ENCODE measurements around the gene CCR5.

DNA sequence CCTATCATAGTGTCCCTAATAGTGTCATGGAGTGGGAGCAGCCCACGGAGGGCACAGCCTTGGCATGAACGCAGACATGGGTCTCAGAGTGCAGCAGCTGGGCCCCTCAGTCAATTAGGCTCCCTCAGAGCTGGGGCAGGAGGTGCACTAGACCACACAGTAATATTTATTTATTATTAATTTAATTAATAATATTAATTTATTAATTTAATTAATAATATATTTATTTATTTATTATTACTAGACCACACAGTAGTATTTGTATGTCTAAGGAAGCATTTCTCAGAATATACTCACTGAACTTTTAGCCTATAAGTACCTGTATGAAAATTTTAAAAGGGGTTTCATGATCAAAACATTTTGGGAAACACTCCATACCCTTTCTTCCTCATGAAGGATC lies 30.8 kb downstream of the CCR5 start:
- no peak for TF ChIP-seq EZH2 (optimal IDR thresholded peaks at IDR 0.05; ENCODE audit: low read depth, low read length)
- TF ChIP-seq, protein P1, sequence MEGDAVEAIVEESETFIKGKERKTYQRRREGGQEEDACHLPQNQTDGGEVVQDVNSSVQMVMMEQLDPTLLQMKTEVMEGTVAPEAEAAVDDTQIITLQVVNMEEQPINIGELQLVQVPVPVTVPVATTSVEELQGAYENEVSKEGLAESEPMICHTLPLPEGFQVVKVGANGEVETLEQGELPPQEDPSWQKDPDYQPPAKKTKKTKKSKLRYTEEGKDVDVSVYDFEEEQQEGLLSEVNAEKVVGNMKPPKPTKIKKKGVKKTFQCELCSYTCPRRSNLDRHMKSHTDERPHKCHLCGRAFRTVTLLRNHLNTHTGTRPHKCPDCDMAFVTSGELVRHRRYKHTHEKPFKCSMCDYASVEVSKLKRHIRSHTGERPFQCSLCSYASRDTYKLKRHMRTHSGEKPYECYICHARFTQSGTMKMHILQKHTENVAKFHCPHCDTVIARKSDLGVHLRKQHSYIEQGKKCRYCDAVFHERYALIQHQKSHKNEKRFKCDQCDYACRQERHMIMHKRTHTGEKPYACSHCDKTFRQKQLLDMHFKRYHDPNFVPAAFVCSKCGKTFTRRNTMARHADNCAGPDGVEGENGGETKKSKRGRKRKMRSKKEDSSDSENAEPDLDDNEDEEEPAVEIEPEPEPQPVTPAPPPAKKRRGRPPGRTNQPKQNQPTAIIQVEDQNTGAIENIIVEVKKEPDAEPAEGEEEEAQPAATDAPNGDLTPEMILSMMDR (IDR thresholded peaks at IDR 0.05; ENCODE audit: low read length), result no peak

All from MM.1S (cell line).